Measurements from ENCODE around the gene RGMA.

GRCh38 chr15:93088200-93088980, 621 bp downstream of the RGMA start:
- TF ChIP-seq, protein P1, sequence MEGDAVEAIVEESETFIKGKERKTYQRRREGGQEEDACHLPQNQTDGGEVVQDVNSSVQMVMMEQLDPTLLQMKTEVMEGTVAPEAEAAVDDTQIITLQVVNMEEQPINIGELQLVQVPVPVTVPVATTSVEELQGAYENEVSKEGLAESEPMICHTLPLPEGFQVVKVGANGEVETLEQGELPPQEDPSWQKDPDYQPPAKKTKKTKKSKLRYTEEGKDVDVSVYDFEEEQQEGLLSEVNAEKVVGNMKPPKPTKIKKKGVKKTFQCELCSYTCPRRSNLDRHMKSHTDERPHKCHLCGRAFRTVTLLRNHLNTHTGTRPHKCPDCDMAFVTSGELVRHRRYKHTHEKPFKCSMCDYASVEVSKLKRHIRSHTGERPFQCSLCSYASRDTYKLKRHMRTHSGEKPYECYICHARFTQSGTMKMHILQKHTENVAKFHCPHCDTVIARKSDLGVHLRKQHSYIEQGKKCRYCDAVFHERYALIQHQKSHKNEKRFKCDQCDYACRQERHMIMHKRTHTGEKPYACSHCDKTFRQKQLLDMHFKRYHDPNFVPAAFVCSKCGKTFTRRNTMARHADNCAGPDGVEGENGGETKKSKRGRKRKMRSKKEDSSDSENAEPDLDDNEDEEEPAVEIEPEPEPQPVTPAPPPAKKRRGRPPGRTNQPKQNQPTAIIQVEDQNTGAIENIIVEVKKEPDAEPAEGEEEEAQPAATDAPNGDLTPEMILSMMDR (IDR thresholded peaks at IDR 0.05): peak in 1 of 3 experiments; percentile 8
- no peak for TF ChIP-seq POLR2A (IDR thresholded peaks at IDR 0.05)

Data from vagina (tissue), 2 donors.